H1 (cell line): Measurements from ENCODE around the gene ADARB2.

Source experiments
- BRCA1 ChIP-seq: IDR thresholded peaks from 2 replicates; pipeline ENCODE4 v1.6.1; 2012; ENCODE audit warnings: low read depth, low read length, improper control_type of control experiment
- CEBPB ChIP-seq: IDR thresholded peaks from 2 replicates; pipeline ENCODE4 v1.6.1; 2012; ENCODE audit warnings: low read depth, low read length
- EP300 ChIP-seq, 2 experiments: IDR thresholded peaks; 1 replicate in 1 of 2; 2 replicates in 1 of 2; pipeline ENCODE4 v1.6.1; 2011 to 2012; ENCODE audit warnings: low read depth in 2 of 2, low read length in 2 of 2, mild to moderate bottlenecking in 2 of 2, borderline replicate concordance in 1 of 2, inconsistent platforms in 1 of 2, moderate library complexity in 1 of 2
- EZH2 ChIP-seq: fragments of 200-600 bp; sonication (generic); IDR thresholded peaks from 2 replicates; pipeline ENCODE4 v1.7.1; 2012; ENCODE audit warnings: low read depth, mild to moderate bottlenecking, moderate library complexity, low read length, inconsistent platforms; ENCODE audit not compliant: severe bottlenecking
- JUN ChIP-seq: IDR thresholded peaks from 2 replicates; pipeline ENCODE4 v1.6.1; 2011; ENCODE audit warnings: low read depth, mild to moderate bottlenecking, improper control_type of control experiment, low read length
- JUND ChIP-seq: IDR thresholded peaks from 2 replicates; pipeline ENCODE4 v1.6.1; 2011; ENCODE audit warnings: mild to moderate bottlenecking, improper control_type of control experiment, low read length
- KDM1A ChIP-seq: fragments of 200-600, 300-600 bp; sonication (generic); IDR thresholded peaks from 2 replicates; pipeline ENCODE4 v1.7.1; 2016; ENCODE audit warnings: mild to moderate bottlenecking, low read length, borderline replicate concordance
- POLR2A ChIP-seq, 2 experiments: IDR thresholded peaks; 1 replicate in 1 of 2; 2 replicates in 1 of 2; pipeline ENCODE4 v1.6.1; 2011; ENCODE audit warnings: low read depth in 2 of 2, low read length in 2 of 2, mild to moderate bottlenecking in 2 of 2; ENCODE audit errors: control extremely low read depth in 1 of 2
- POLR2AphosphoS5 ChIP-seq: IDR thresholded peaks from 2 replicates; pipeline ENCODE4 v1.6.1; 2011; ENCODE audit warnings: low read depth, low read length
- RAD21 ChIP-seq, 2 experiments: IDR thresholded peaks in 1 of 2; conservative IDR thresholded peaks in 1 of 2; 2 replicates each; pipeline ENCODE4 v1.6.1; 2011; ENCODE audit warnings: low read depth in 2 of 2, low read length in 2 of 2, improper control_type of control experiment in 1 of 2, inconsistent platforms in 1 of 2, mild to moderate bottlenecking in 1 of 2, moderate library complexity in 1 of 2
- RFX5 ChIP-seq: IDR thresholded peaks from 2 replicates; pipeline ENCODE4 v1.6.1; 2011; ENCODE audit warnings: low read depth, low read length, improper control_type of control experiment, borderline replicate concordance
- YY1 ChIP-seq: IDR thresholded peaks from 2 replicates; pipeline ENCODE4 v1.6.1; 2011; ENCODE audit warnings: low read depth, mild to moderate bottlenecking, low read length
- TF ChIP-seq, protein P1 (sequence below), 3 experiments: IDR thresholded peaks; 1 replicate in 2 of 3; 2 replicates in 1 of 3; pipeline versions ENCODE4 v1.5.1 to v1.6.1; 2011; ENCODE audit warnings: low read length in 3 of 3, mild to moderate bottlenecking in 3 of 3, inconsistent platforms in 2 of 3, low read depth in 1 of 3, moderate library complexity in 1 of 3; ENCODE audit not compliant: insufficient read depth in 1 of 3; ENCODE audit errors: control extremely low read depth in 1 of 3
- TF ChIP-seq, protein P2 (sequence below): IDR thresholded peaks from 2 replicates; pipeline ENCODE4 v1.6.1; 2012; ENCODE audit warnings: inconsistent platforms

DNA sequence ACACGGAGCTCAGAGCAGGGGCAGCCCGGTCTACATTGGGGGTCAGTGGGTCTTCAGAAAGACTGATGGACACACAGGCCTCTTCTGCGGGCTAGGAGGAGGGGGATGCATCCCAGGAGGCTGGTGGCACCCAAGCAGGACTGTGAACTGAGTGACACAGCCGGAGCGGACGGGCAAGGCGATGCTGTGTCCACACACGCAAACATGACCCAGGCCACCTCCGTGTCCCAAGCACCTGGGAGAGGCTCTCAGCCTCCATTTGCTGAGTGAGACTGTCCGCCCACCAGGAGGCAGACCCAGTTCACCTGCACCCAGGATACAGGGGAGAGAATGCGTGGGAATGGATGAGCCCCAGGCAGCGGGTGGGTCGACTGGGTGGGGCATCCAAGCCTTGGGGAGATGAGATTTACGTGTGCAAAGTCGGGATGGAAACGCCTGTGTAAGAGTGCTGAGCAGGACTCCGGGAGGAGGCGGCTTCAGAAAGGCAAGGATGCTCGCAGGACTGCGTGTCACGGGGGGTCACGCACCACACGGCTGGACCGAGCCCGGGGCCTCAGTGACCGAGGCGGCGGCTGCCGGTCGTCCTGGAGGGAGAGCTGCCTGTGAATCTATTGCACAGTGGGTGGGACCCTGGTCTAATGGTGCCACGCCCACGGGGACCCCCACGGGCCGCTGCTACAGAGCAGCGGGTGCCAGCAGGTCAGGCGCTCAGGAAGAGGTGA is 262.8 kb downstream of the ADARB2 start:
- TF ChIP-seq, protein P1, sequence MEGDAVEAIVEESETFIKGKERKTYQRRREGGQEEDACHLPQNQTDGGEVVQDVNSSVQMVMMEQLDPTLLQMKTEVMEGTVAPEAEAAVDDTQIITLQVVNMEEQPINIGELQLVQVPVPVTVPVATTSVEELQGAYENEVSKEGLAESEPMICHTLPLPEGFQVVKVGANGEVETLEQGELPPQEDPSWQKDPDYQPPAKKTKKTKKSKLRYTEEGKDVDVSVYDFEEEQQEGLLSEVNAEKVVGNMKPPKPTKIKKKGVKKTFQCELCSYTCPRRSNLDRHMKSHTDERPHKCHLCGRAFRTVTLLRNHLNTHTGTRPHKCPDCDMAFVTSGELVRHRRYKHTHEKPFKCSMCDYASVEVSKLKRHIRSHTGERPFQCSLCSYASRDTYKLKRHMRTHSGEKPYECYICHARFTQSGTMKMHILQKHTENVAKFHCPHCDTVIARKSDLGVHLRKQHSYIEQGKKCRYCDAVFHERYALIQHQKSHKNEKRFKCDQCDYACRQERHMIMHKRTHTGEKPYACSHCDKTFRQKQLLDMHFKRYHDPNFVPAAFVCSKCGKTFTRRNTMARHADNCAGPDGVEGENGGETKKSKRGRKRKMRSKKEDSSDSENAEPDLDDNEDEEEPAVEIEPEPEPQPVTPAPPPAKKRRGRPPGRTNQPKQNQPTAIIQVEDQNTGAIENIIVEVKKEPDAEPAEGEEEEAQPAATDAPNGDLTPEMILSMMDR (IDR thresholded peaks at IDR 0.05; ENCODE audit: control extremely low read depth in 1 of 3, insufficient read depth in 1 of 3, low read depth in 1 of 3, low read length in 3 of 3) = no peak
- TF ChIP-seq KDM1A (no peak), YY1 (no peak), CEBPB (no peak), EZH2 (no peak), JUND (no peak), JUN (no peak), EP300 (IDR thresholded peaks at IDR 0.05; ENCODE audit: borderline replicate concordance in 1 of 2, low read depth in 2 of 2, low read length in 2 of 2) (no peak), RFX5 (no peak), POLR2A (IDR thresholded peaks at IDR 0.05; ENCODE audit: control extremely low read depth in 1 of 2, low read depth in 2 of 2, low read length in 2 of 2) (no peak), POLR2AphosphoS5 (no peak), RAD21 (IDR thresholded peaks at IDR 0.05 in 1 of 2, conservative IDR thresholded peaks at IDR 0.05 in 1 of 2; ENCODE audit: low read depth in 2 of 2, low read length in 2 of 2) (no peak), BRCA1 (no peak)
- TF ChIP-seq, protein P2, sequence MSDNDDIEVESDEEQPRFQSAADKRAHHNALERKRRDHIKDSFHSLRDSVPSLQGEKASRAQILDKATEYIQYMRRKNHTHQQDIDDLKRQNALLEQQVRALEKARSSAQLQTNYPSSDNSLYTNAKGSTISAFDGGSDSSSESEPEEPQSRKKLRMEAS = no peak
